ENCODE results near the gene INSYN2B.

DNA sequence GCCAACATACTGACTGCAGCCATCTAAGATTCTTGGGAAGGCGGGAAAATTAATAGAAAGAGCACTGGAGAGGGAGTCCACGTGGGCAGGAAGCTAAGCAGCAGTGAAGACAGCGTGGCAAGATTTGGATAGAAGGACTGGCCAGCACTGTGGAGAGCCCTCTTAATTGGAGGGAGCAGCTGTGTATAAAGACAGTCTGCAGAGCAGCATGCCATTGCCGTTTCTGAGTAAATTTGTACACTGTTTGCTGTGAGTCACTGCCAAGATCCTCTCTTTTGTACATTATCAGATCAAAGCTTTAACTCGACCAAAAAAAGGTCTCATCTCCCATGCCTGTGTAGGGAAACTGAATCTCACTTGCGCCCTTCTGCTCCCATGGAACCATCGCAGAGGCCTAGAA is 45.3 kb downstream of the INSYN2B start:
- TF ChIP-seq CTCF (conservative IDR thresholded peaks at IDR 0.05; ENCODE audit: low read depth, low read length) = no peak
- TF ChIP-seq EZH2phosphoT487 (IDR thresholded peaks at IDR 0.05; ENCODE audit: borderline replicate concordance, low read length) = no peak
